Panc1 (cell line): ENCODE results near the gene CFDP1. TPM values are rescaled to one million over a fixed set of nuclear protein-coding genes. Genes with fewer than 3 reads are reported as not detected.

ENCODE experiments used
- ATAC-seq: fragments of 200-7000 bp; cut with Tn5 transposase; 2 replicates; pipeline ENCODE4 v1.9.1; 2020; ENCODE audit warnings: mild to moderate bottlenecking, moderate library complexity
- BruUV-seq: library from RNA; stranded (reverse); fragments of 400-500 nt; replicated peaks from 2 replicates; lab custom pipeline; 2021; lab: Mats Ljungman, UMichigan
- CTCF ChIA-PET: fragments of 300-600 bp; sonication (Branson Sonifier 250); formaldehyde crosslinking; loops from one replicate; lab custom pipeline; 2022; ENCODE audit warnings: antibody characterized with exemption; lab: Charles Lee
- POLR2A ChIA-PET: fragments of 300-600 bp; sonication (Branson Sonifier 250); formaldehyde crosslinking; loops from one replicate; lab custom pipeline; 2022; ENCODE audit warnings: antibody characterized with exemption; lab: Charles Lee
- DNase-seq: peaks from one replicate; pipeline ENCODE4 v3.0.0-alpha.2; 2010; ENCODE audit warnings: low read depth, low spot score
- H3K27ac ChIP-seq: 2 replicates; pipeline ENCODE4 v1.5.1; 2011; ENCODE audit warnings: mild to moderate bottlenecking, low read length, inconsistent platforms
- H3K27me3 ChIP-seq: fragments of 200-500 bp; sonication (Bioruptor generic); 2 replicates; pipeline ENCODE4 v1.6.0; 2014; ENCODE audit warnings: low read length, inconsistent platforms; ENCODE audit not compliant: control insufficient read depth, insufficient read depth
- H3K36me3 ChIP-seq: fragments of 200-500 bp; sonication (Bioruptor generic); 2 replicates; pipeline ENCODE4 v1.5.1; 2014; ENCODE audit warnings: inconsistent platforms, mild to moderate bottlenecking, low read length, moderate library complexity; ENCODE audit not compliant: control insufficient read depth, insufficient read depth
- H3K4me1 ChIP-seq: 2 replicates; pipeline ENCODE4 v1.5.1; 2011; ENCODE audit warnings: inconsistent platforms, mild to moderate bottlenecking, low read length, moderate library complexity; ENCODE audit not compliant: control insufficient read depth, insufficient read depth
- H3K4me3 ChIP-seq, 2 experiments: 2 replicates each; pipeline ENCODE4 v1.5.1; 2011 to 2012; ENCODE audit warnings: low read depth in 2 of 2, low read length in 2 of 2, mild to moderate bottlenecking in 2 of 2, inconsistent platforms in 1 of 2, moderate library complexity in 1 of 2
- H3K9me3 ChIP-seq: fragments of 200-500 bp; sonication (Bioruptor generic); 2 replicates; pipeline ENCODE4 v1.5.1; 2014; ENCODE audit warnings: low read depth, mild to moderate bottlenecking, inconsistent platforms, low read length, moderate library complexity; ENCODE audit not compliant: control insufficient read depth, insufficient read depth
- CTCF ChIP-seq: fragments of 450-650 bp; IDR thresholded peaks from 2 replicates; pipeline ENCODE4 v1.5.1; 2017; ENCODE audit warnings: mild to moderate bottlenecking
- POLR2AphosphoS5 ChIP-seq: IDR thresholded peaks from 2 replicates; pipeline ENCODE4 v1.6.1; 2012; ENCODE audit warnings: mild to moderate bottlenecking, low read depth, low read length, moderate library complexity
- REST ChIP-seq, 2 experiments: IDR thresholded peaks; 2 replicates each; pipeline ENCODE4 v1.6.1; 2011 to 2012; ENCODE audit warnings: low read depth in 2 of 2, control low read depth in 1 of 2, low read length in 1 of 2, mild to moderate bottlenecking in 1 of 2, moderate library complexity in 1 of 2; ENCODE audit not compliant: insufficient read depth in 1 of 2
- SIN3A ChIP-seq: IDR thresholded peaks from 2 replicates; pipeline ENCODE4 v1.6.1; 2012; ENCODE audit warnings: low read depth, mild to moderate bottlenecking, low read length, moderate library complexity, borderline replicate concordance; ENCODE audit not compliant: insufficient read depth
- TCF7L2 ChIP-seq: IDR thresholded peaks from 2 replicates; pipeline ENCODE4 v1.6.1; 2011; ENCODE audit warnings: mild to moderate bottlenecking, low read depth, low read length, inconsistent platforms
- in situ Hi-C: cut with HindIII; loops from 2 replicates; pipeline ENCODE4 v1.10.0; 2016; ENCODE audit warnings: low sequenced_read_pairs, low pct_unique_long_range_greater_than_20kb
- intact Hi-C: fragments of 100-400 bp; cut with micrococcal nuclease; formaldehyde crosslinking; loops from one replicate; pipeline ENCODE4 v1.10.0; 2022; ENCODE audit not compliant: unreplicated experiment
- total RNA-seq: library from RNA; stranded (reverse); gene quantifications from one replicate; pipeline ENCODE4 v1.2.1, GENCODE V29; 2021; ENCODE audit not compliant: unreplicated experiment

The CFDP1 gene
- total RNA-seq, 1 experiment from 2014 or later, result 25.7 TPM

- no peaks in the 10 kb centered on the region for H3K27me3 ChIP-seq
- no peak for TF ChIP-seq REST (IDR thresholded peaks at IDR 0.05; ENCODE audit: insufficient read depth in 1 of 2, low read depth in 2 of 2, low read length in 1 of 2)
- TF ChIP-seq SIN3A, result no peak
- no peak for TF ChIP-seq TCF7L2
- no peak for TF ChIP-seq CTCF
- no peak for TF ChIP-seq POLR2AphosphoS5
- intact Hi-C loops, result no loop called here
- no peak for DNase-seq
- ATAC-seq, result no peak
- H3K4me1 ChIP-seq, result no peaks in the 10 kb centered on the region
- no peaks in the 10 kb centered on the region for H3K9me3 ChIP-seq
- in situ Hi-C loops, result no loop called here
- H3K36me3 ChIP-seq, result no peaks in the 10 kb centered on the region; the same call in 1 of the 2 replicates
- ChIA-PET POLR2A (interaction anchor here (0.6 kb wide), 1 partner anchor 366 kb away, joined by 3 read pairs; no protein-coding TSS in a partner anchor), CTCF (no interaction called here)
- no peak overlapping the region for H3K4me3 ChIP-seq
- no TSS peak for BruUV-seq
- H3K27ac ChIP-seq, result no peak overlapping the region
Measured at GRCh38 chr16:75394941-75395340, 38.4 kb downstream of the CFDP1 start.

- ChIA-PET CTCF (interaction anchor here (0.6 kb wide), 1 partner anchor 193 kb away, joined by 3 read pairs; no protein-coding TSS in a partner anchor), POLR2A (no interaction called here)
- peaks cover 2% of the 10 kb centered on the region; the same call in 1 of the 2 replicates for H3K36me3 ChIP-seq
- no peaks in the 10 kb centered on the region for H3K27me3 ChIP-seq
- H3K4me1 ChIP-seq, result no peaks in the 10 kb centered on the region
- H3K9me3 ChIP-seq, result no peaks in the 10 kb centered on the region
- no TSS peak for BruUV-seq
- in situ Hi-C loops (no loop called here), intact Hi-C loops (no loop called here)
- H3K4me3 ChIP-seq, result no peak overlapping the region
- ATAC-seq (no peak), DNase-seq (no peak)
- no peak overlapping the region for H3K27ac ChIP-seq
- TF ChIP-seq REST (IDR thresholded peaks at IDR 0.05; ENCODE audit: insufficient read depth in 1 of 2, low read depth in 2 of 2, low read length in 1 of 2) (no peak), CTCF (no peak), POLR2AphosphoS5 (no peak), TCF7L2 (no peak), SIN3A (no peak)
Measured at GRCh38 chr16:75392906-75393305, 40.4 kb downstream of the CFDP1 start.
